Hematopoietic multipotent progenitor cell treated with erythropoietin and hydrocortisone succinate and interleukin-3 and kit ligand, for 17 days (in vitro differentiated cells): ENCODE measurements around the gene DNAJC12.
"Not testable (repeated sequence)": the region's sequence is repeated elsewhere in the genome, so short reads cannot be mapped to it uniquely, and the experiment has no call there.

Experiments used
- DNase-seq: peaks from one replicate; pipeline ENCODE4 v3.0.0-alpha.2; 2015; ENCODE audit warnings: low spot score

The DNAJC12 gene

GRCh38 chr10:67837541-67838314 is at the start of gene DNAJC12:
TSS of gene DNAJC12 (minus strand) at chr10:67838188. CDS start at chr10:67838011, 177 bp downstream.
- DNase-seq, result peak; percentile 37

GRCh38 chr10:67884842-67885670 is 47.1 kb upstream of the DNAJC12 start:
- peak; percentile 78 for DNase-seq

GRCh38 chr10:67884313-67884841 is 46.4 kb upstream of the DNAJC12 start, which contains the start of gene SIRT1:
TSS of gene SIRT1 (plus strand) at chr10:67884656. CDS start at chr10:67884722, 66 bp downstream.
- peak; percentile 96 for DNase-seq

GRCh38 chr10:67883710-67884312 is 45.8 kb upstream of the DNAJC12 start:
- DNase-seq, result no peak

- no peak for DNase-seq
These were observed 40.1 kb upstream of the DNAJC12 start for GRCh38 chr10:67878133-67878532.

GRCh38 chr10:67877421-67877820 is 39.4 kb upstream of the DNAJC12 start:
- not testable (repeated sequence) for DNase-seq

GRCh38 chr10:67875340-67876238 is 37.6 kb upstream of the DNAJC12 start:
- no peak for DNase-seq

GRCh38 chr10:67869996-67870395 is 32.0 kb upstream of the DNAJC12 start:
- DNase-seq, result no peak

GRCh38 chr10:67868132-67868531 is 30.1 kb upstream of the DNAJC12 start:
- DNase-seq, result no peak

- DNase-seq, result no peak
These were observed 26.8 kb upstream of the DNAJC12 start for GRCh38 chr10:67864607-67865371.

- DNase-seq, result no peak
These were observed 25.1 kb upstream of the DNAJC12 start for GRCh38 chr10:67863094-67863493.

GRCh38 chr10:67861750-67862432 is 23.9 kb upstream of the DNAJC12 start:
- no peak for DNase-seq

GRCh38 chr10:67858971-67859370 is 21.0 kb upstream of the DNAJC12 start:
- no peak for DNase-seq

- peak; percentile 87 for DNase-seq
These were observed 15.5 kb upstream of the DNAJC12 start for GRCh38 chr10:67853512-67853911.

- peak; percentile 48 for DNase-seq
These were observed 14.8 kb upstream of the DNAJC12 start for GRCh38 chr10:67852761-67853160.

- no peak for DNase-seq
These were observed 13.2 kb upstream of the DNAJC12 start for GRCh38 chr10:67851186-67851585.

GRCh38 chr10:67849331-67850011 is 11.5 kb upstream of the DNAJC12 start:
- peak; percentile 95 for DNase-seq

GRCh38 chr10:67843284-67843683 is 5.3 kb upstream of the DNAJC12 start:
- DNase-seq, result no peak

GRCh38 chr10:67841737-67842136 is 3.7 kb upstream of the DNAJC12 start:
- DNase-seq, result no peak
